ENCODE data around the gene RNH1.

- no peak for TF ChIP-seq E2F4 (IDR thresholded peaks at IDR 0.05; ENCODE audit: low read depth, low read length)
- no peak for TF ChIP-seq GABPA (IDR thresholded peaks at IDR 0.05; ENCODE audit: low read depth)
- no peak for TF ChIP-seq RCOR1 (conservative IDR thresholded peaks at IDR 0.05; ENCODE audit: low read depth, low read length)
Measured at GRCh38 chr11:468036-468435, 39.0 kb downstream of the RNH1 start.
